ENCODE data around the gene PPP1R3A. TPM values are rescaled to one million over a fixed set of nuclear protein-coding genes. Genes with fewer than 3 reads are reported as not detected.

The PPP1R3A gene
- total RNA-seq, 1 donor from 2014 or later, result not detected

DNA sequence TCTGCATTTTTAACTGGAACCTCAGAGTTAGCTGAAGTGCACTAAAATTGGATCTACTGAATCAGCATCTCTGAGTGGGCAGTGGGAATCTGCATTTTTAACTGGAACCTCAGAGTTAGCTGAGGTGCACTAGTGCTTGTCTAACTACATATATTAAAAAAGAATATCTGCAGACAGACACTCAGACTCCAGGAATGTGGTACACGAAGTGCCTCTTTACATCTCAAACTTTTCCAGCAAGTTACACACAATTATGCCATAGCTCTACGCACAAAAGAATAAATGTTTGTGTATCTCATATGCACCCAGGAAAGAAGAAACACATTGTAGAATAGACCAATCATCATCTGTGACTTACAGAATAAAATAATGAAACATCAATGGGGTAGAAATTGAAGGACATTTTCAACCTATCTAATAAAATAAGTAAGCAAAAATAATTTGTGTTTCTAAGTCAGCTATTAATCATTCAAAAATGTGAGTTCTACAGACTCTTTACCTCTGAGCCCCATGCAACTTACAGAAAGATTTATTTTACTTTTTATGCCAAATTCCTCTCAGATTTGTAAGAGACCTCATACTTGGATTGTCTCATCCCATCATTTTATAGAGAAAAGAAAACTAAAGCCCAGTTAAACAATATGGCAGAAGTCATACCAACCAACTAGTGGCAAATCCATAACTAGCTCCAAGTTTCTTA is 28.3 kb downstream of the PPP1R3A start:
- peak overlapping the region; percentile 25 for H3K27ac Mint-ChIP-seq (ENCODE audit: unreplicated experiment)
- DNase-seq (ENCODE audit: extremely low spot score, unreplicated experiment), result no peak
- no peaks in the 10 kb centered on the region for H3K9me3 Mint-ChIP-seq (ENCODE audit: unreplicated experiment)
- H3K4me1 Mint-ChIP-seq (ENCODE audit: unreplicated experiment), result peaks cover 25% of the 10 kb centered on the region
- no peaks in the 10 kb centered on the region for H3K36me3 Mint-ChIP-seq (ENCODE audit: unreplicated experiment)
- H3K27me3 Mint-ChIP-seq (ENCODE audit: unreplicated experiment), result no peaks in the 10 kb centered on the region
- no peak overlapping the region for H3K4me3 Mint-ChIP-seq (ENCODE audit: unreplicated experiment)
- TF ChIP-seq, protein P1, sequence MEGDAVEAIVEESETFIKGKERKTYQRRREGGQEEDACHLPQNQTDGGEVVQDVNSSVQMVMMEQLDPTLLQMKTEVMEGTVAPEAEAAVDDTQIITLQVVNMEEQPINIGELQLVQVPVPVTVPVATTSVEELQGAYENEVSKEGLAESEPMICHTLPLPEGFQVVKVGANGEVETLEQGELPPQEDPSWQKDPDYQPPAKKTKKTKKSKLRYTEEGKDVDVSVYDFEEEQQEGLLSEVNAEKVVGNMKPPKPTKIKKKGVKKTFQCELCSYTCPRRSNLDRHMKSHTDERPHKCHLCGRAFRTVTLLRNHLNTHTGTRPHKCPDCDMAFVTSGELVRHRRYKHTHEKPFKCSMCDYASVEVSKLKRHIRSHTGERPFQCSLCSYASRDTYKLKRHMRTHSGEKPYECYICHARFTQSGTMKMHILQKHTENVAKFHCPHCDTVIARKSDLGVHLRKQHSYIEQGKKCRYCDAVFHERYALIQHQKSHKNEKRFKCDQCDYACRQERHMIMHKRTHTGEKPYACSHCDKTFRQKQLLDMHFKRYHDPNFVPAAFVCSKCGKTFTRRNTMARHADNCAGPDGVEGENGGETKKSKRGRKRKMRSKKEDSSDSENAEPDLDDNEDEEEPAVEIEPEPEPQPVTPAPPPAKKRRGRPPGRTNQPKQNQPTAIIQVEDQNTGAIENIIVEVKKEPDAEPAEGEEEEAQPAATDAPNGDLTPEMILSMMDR (IDR thresholded peaks at IDR 0.05), result no peak

DNA sequence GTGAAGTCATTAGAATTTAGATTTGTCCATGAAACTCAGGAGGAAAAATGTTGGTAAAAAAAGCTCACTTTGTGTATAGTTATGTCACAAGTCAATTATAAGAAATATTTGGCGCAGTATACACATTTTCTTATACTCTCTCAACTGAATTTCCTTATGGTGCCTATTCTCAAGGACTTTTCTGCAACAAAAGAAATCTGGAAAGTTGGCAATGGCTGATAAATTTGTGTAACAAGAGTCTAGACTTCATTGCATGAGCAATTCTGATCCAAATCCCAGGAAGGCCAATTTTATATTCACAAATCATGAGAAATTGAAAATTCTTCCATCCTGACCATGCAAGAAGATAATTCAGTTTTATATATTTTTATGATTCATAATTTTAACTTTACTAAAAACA is 35.7 kb downstream of the PPP1R3A start:
- Mint-ChIP-seq H3K4me1 (ENCODE audit: unreplicated experiment) (peaks cover 5% of the 10 kb centered on the region), H3K27me3 (ENCODE audit: unreplicated experiment) (no peaks in the 10 kb centered on the region), H3K36me3 (ENCODE audit: unreplicated experiment) (no peaks in the 10 kb centered on the region), H3K4me3 (ENCODE audit: unreplicated experiment) (no peak overlapping the region), H3K9me3 (ENCODE audit: unreplicated experiment) (no peaks in the 10 kb centered on the region), H3K27ac (ENCODE audit: unreplicated experiment) (no peak overlapping the region)
- TF ChIP-seq, protein P1 (IDR thresholded peaks at IDR 0.05), result no peak
- DNase-seq (ENCODE audit: extremely low spot score, unreplicated experiment), result no peak

DNA sequence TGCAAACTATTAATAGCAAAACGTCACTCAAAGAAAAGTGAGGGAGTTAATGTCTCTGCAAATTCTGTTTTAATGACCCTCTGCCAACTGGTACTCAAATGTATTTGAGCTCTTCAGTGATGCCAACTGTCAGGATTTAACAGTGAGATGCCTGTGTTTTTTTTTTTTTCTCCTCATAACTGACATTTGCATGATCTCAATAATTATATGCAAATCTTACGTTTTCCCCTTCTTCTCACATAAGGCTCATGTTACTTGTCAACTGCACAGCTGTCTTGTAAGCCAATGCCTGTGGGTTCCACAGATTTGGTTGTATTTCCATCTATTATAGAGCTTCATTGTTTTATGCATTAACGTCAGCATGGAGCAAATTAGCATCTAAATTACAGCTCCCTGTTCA is 38.2 kb downstream of the PPP1R3A start:
- Mint-ChIP-seq H3K4me1 (ENCODE audit: unreplicated experiment) (peaks cover 5% of the 10 kb centered on the region), H3K27ac (ENCODE audit: unreplicated experiment) (no peak overlapping the region), H3K36me3 (ENCODE audit: unreplicated experiment) (no peaks in the 10 kb centered on the region), H3K4me3 (ENCODE audit: unreplicated experiment) (no peak overlapping the region), H3K9me3 (ENCODE audit: unreplicated experiment) (no peaks in the 10 kb centered on the region), H3K27me3 (ENCODE audit: unreplicated experiment) (no peaks in the 10 kb centered on the region)
- TF ChIP-seq, protein P1 (IDR thresholded peaks at IDR 0.05), result no peak
- no peak for DNase-seq (ENCODE audit: extremely low spot score, unreplicated experiment)

DNA sequence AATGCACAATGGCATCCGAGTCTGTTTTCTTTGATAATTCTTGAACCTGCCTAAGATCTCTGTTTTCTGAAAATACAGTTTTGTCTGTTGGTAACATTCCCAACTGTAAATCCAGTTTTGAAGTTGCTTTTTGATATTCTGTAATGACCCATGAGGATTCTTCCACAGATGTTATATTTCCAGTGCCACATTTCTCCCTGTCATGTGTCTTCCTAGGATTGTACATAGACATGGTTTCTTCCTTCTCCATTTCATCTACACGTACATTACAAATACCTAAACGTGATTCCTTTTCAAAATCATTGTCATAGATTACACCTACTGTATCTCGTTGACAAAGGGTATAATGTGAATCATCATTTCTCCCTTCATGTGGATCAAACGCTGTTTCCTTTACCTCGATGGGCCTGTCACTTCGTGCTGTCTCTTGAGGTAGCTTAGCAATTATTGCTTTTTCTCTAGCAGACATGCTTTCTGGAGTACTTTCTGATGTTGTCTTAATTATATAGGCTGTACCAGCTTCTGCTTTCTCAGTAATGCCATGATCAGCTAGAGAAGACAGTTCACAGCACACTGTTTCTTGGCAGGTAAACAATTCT is 40.3 kb downstream of the PPP1R3A start:
- H3K27me3 Mint-ChIP-seq (ENCODE audit: unreplicated experiment), result no peaks in the 10 kb centered on the region
- H3K4me1 Mint-ChIP-seq (ENCODE audit: unreplicated experiment), result peaks cover 8% of the 10 kb centered on the region
- no peak overlapping the region for H3K27ac Mint-ChIP-seq (ENCODE audit: unreplicated experiment)
- TF ChIP-seq, protein P1 (IDR thresholded peaks at IDR 0.05), result no peak
- no peaks in the 10 kb centered on the region for H3K9me3 Mint-ChIP-seq (ENCODE audit: unreplicated experiment)
- no peak for DNase-seq (ENCODE audit: extremely low spot score, unreplicated experiment)
- no peak overlapping the region for H3K4me3 Mint-ChIP-seq (ENCODE audit: unreplicated experiment)
- no peaks in the 10 kb centered on the region for H3K36me3 Mint-ChIP-seq (ENCODE audit: unreplicated experiment)

DNA sequence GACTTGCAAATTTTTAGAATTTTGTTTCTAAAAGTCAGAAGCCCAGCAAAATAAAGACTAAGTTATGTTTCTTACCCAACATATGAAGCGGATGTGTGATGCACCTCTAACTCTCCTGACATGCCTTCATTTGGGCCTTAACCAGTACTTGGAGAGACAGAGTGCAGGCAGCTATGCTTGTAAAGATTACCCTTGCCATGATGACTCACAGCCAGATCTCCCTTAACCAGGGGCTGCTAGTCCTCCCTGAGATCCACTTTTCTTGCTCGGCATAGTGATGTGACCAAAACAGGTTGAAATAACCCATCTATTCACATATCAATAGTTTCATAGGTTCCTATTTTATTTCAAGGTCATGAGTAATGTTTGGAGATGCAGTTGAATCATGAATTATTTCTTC is 43.6 kb downstream of the PPP1R3A start:
- Mint-ChIP-seq H3K9me3 (ENCODE audit: unreplicated experiment) (peaks cover 6% of the 10 kb centered on the region), H3K27ac (ENCODE audit: unreplicated experiment) (no peak overlapping the region), H3K4me1 (ENCODE audit: unreplicated experiment) (peaks cover 6% of the 10 kb centered on the region)

More for the DNA sequence above, 43.6 kb downstream of the PPP1R3A start:
- Mint-ChIP-seq H3K36me3 (ENCODE audit: unreplicated experiment) (no peaks in the 10 kb centered on the region), H3K27me3 (ENCODE audit: unreplicated experiment) (no peaks in the 10 kb centered on the region), H3K4me3 (ENCODE audit: unreplicated experiment) (no peak overlapping the region)
- TF ChIP-seq, protein P1 (IDR thresholded peaks at IDR 0.05), result no peak
- DNase-seq (ENCODE audit: extremely low spot score, unreplicated experiment), result no peak
